OCI-LY7 (cell line): Measurements from ENCODE around the gene CYP4A22. TPM values are rescaled to one million over a fixed set of nuclear protein-coding genes. Genes with fewer than 3 reads are reported as not detected.
"Not testable (repeated sequence)": the region's sequence is repeated elsewhere in the genome, so short reads cannot be mapped to it uniquely, and the experiment has no call there.

ENCODE experiments used
- BruUV-seq: library from RNA; stranded (reverse); fragments of 400-500 nt; replicated peaks from 2 replicates; lab custom pipeline; 2021; lab: Mats Ljungman, UMichigan
- CTCF ChIA-PET: fragments of 300-600 bp; sonication (Branson Sonifier 250); formaldehyde crosslinking; loops from one replicate; lab custom pipeline; 2022; ENCODE audit warnings: antibody characterized with exemption; ENCODE audit not compliant: unreplicated experiment; lab: Charles Lee
- POLR2A ChIA-PET: fragments of 300-600 bp; sonication (Branson Sonifier 250); formaldehyde crosslinking; loops from one replicate; lab custom pipeline; 2022; ENCODE audit warnings: antibody characterized with exemption; lab: Charles Lee
- DNase-seq: peaks from one replicate; pipeline ENCODE4 v3.0.0-alpha.2; 2015; ENCODE audit warnings: low spot score
- H2AFZ ChIP-seq: fragments of 200-600 bp; sonication (generic), shearing (Covaris generic); 2 replicates; pipeline ENCODE4 v1.6.1; 2014; ENCODE audit warnings: mild to moderate bottlenecking, antibody characterized with exemption, low read length, moderate library complexity
- H3K27ac ChIP-seq: fragments of 200-600 bp; sonication (generic); 2 replicates; pipeline ENCODE4 v1.5.1; 2014; ENCODE audit warnings: mixed run types, low read depth, mild to moderate bottlenecking, moderate library complexity, low read length, inconsistent platforms; ENCODE audit not compliant: poor library complexity, severe bottlenecking
- H3K36me3 ChIP-seq: fragments of 200-600 bp; sonication (generic); 2 replicates; pipeline ENCODE4 v1.6.1; 2014; ENCODE audit warnings: mild to moderate bottlenecking, antibody characterized with exemption, low read length, moderate library complexity, mixed read lengths; ENCODE audit not compliant: insufficient read depth
- H3K4me1 ChIP-seq: fragments of 200-600 bp; sonication (generic); 2 replicates; pipeline ENCODE4 v1.5.1; 2014; ENCODE audit warnings: mild to moderate bottlenecking, low read length; ENCODE audit not compliant: insufficient read depth, poor library complexity, severe bottlenecking
- H3K4me2 ChIP-seq: fragments of 200-600 bp; sonication (generic); 2 replicates; pipeline ENCODE4 v1.6.1; 2014; ENCODE audit warnings: mild to moderate bottlenecking, low read length
- H3K4me3 ChIP-seq: fragments of 200-600 bp; sonication (generic); 2 replicates; pipeline ENCODE4 v1.5.1; 2014; ENCODE audit warnings: mild to moderate bottlenecking, low read depth, low read length; ENCODE audit not compliant: poor library complexity, severe bottlenecking
- H3K79me2 ChIP-seq: fragments of 200-600 bp; sonication (generic); 2 replicates; pipeline ENCODE4 v1.6.1; 2016; ENCODE audit warnings: low read depth, mild to moderate bottlenecking, low read length, moderate library complexity, mixed read lengths; ENCODE audit not compliant: insufficient read depth
- H3K9me2 ChIP-seq: fragments of 200-600 bp; sonication (generic); 2 replicates; pipeline ENCODE4 v1.6.1; 2016; ENCODE audit warnings: mild to moderate bottlenecking, low read length, mixed read lengths; ENCODE audit not compliant: insufficient read depth
- H3K9me3 ChIP-seq: fragments of 200-600 bp; sonication (generic); 2 replicates; pipeline ENCODE4 v1.6.1; 2014; ENCODE audit warnings: mild to moderate bottlenecking, mixed run types, low read length, mixed read lengths
- H4K20me1 ChIP-seq: fragments of 200-600 bp; sonication (generic); 2 replicates; pipeline ENCODE4 v1.6.1; 2014; ENCODE audit warnings: mild to moderate bottlenecking, antibody characterized with exemption, low read length, moderate library complexity, mixed read lengths; ENCODE audit not compliant: insufficient read depth
- EZH2phosphoT487 ChIP-seq: fragments of 200-600 bp; sonication (generic); IDR thresholded peaks from 2 replicates; pipeline ENCODE4 v1.6.1; 2018; ENCODE audit warnings: low read depth, borderline replicate concordance, mild to moderate bottlenecking, mixed run types, antibody characterized with exemption, low read length, moderate library complexity, mixed read lengths
- intact Hi-C: fragments of 100-400 bp; cut with micrococcal nuclease; formaldehyde crosslinking; loops from one replicate; pipeline ENCODE4 v1.10.0; 2022; ENCODE audit not compliant: unreplicated experiment
- total RNA-seq, 2 experiments: library from RNA; depleted of rRNA in 1 of 2; stranded (reverse); fragments of >200 nt in 1 of 2; shearing (Covaris generic) in 1 of 2; gene quantifications; 2 replicates each; pipeline ENCODE4 v1.2.3, GENCODE V29; 2014 to 2022
- TF ChIP-seq, protein P1 (sequence below): fragments of 200-600 bp; sonication (generic); conservative IDR thresholded peaks from 2 replicates; pipeline ENCODE4 v1.5.1; 2014; ENCODE audit warnings: mild to moderate bottlenecking, antibody characterized with exemption, low read length, moderate library complexity, mixed read lengths

CYP4A22 gene
- total RNA-seq, 2 experiments from 2014 or later = not detected

DNA sequence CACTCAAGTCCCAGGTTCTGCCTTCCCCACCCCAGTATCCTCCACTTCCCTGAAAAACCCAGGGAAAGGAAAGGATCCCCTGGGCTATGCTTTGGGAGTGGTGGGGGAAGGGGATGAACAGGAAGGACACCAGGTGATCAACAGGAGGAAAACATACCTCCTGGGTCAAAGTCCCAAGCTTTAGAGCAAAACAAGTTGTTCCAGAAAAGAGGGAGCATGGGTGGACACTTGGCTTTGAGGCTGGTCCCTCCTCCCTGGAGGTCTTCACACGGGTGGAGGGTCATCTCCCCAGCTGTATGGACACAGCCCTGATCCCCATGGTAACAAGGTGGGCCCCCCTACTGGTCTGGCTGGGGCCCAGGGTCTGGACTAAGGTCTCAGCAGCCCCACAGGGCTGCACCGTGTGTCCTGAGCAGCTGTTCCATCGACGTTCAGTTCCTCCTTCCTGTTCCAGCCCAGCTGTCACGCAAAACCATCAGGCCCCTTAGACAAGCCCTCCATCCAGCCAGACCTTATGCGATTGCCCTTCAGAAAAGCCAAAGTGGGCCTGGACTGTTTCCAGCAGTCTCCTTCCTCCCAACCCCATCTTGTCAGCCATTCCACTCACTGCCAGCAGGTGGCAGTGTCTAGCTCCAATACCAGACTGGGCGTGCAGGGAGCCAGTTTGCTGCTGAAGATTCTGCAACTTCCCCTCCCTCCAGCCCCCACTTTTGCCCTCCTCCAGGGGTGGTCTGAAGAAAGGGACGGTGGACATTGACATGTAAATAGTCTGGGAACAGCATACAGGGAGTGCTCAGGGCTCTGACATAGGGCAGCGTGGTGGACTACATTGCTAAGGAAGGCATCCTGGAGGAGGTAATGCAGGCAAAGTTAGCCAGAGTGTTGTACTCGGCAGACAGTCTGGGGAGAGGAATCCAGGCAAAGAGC lies 55.5 kb downstream of the CYP4A22 start:
- Histone ChIP-seq H3K4me1 (no peaks in the 10 kb centered on the region), H4K20me1 (no peaks in the 10 kb centered on the region), H3K27ac (no peak overlapping the region), H3K4me2 (no peak overlapping the region), H3K9me2 (no peaks in the 10 kb centered on the region), H2AFZ (no peak overlapping the region), H3K79me2 (no peaks in the 10 kb centered on the region), H3K9me3 (no peaks in the 10 kb centered on the region), H3K36me3 (no peaks in the 10 kb centered on the region), H3K4me3 (no peak overlapping the region)
- POLR2A ChIA-PET = no interaction called here
- BruUV-seq = no TSS peak
- intact Hi-C loops = loop anchor here (1.0 to 10.0 kb wide), 3 partner anchors 55 to 522 kb away; no protein-coding TSS in a partner anchor
- TF ChIP-seq, protein P1, sequence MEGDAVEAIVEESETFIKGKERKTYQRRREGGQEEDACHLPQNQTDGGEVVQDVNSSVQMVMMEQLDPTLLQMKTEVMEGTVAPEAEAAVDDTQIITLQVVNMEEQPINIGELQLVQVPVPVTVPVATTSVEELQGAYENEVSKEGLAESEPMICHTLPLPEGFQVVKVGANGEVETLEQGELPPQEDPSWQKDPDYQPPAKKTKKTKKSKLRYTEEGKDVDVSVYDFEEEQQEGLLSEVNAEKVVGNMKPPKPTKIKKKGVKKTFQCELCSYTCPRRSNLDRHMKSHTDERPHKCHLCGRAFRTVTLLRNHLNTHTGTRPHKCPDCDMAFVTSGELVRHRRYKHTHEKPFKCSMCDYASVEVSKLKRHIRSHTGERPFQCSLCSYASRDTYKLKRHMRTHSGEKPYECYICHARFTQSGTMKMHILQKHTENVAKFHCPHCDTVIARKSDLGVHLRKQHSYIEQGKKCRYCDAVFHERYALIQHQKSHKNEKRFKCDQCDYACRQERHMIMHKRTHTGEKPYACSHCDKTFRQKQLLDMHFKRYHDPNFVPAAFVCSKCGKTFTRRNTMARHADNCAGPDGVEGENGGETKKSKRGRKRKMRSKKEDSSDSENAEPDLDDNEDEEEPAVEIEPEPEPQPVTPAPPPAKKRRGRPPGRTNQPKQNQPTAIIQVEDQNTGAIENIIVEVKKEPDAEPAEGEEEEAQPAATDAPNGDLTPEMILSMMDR = peak; percentile 96
- no peak for TF ChIP-seq EZH2phosphoT487
- CTCF ChIA-PET = interaction anchor here (0.6 to 2.2 kb wide), 6 partner anchors 12 to 533 kb away, joined by 3 to 6 read pairs (median 3); no protein-coding TSS in a partner anchor
- peak; percentile 62 for DNase-seq

DNA sequence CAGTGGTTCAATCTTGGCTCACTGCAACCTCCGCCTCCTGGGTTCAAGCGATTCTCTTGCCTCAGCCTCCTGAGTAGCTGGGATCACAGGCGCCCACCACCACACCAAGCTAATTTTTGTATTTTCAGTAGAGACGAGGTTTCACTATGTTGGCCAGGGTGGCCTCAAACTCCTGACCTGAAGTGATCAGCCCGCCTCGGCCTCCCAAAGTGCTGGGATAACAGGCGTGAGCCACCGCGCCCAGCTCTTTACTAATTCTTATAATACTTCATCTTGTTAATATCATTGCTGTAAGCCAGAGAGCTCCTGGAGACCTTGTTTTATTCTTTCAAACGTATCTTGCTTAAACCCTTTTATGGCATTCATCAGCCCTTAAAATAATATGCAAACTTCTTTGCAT lies 56.3 kb downstream of the CYP4A22 start:
- H3K79me2 ChIP-seq, POLR2A ChIA-PET, H4K20me1 ChIP-seq, DNase-seq, H2AFZ ChIP-seq, H3K9me3 ChIP-seq, H3K9me2 ChIP-seq, H3K36me3 ChIP-seq, H3K4me2 ChIP-seq, H3K27ac ChIP-seq, H3K4me1 ChIP-seq, BruUV-seq, H3K4me3 ChIP-seq: not testable (repeated sequence)
- intact Hi-C loops = loop anchor here (1.0 to 10.0 kb wide), 3 partner anchors 54 to 521 kb away; no protein-coding TSS in a partner anchor
- CTCF ChIA-PET = interaction anchor here (0.6 to 2.2 kb wide), 5 partner anchors 13 to 532 kb away, joined by 3 to 6 read pairs (median 3); no protein-coding TSS in a partner anchor

DNA sequence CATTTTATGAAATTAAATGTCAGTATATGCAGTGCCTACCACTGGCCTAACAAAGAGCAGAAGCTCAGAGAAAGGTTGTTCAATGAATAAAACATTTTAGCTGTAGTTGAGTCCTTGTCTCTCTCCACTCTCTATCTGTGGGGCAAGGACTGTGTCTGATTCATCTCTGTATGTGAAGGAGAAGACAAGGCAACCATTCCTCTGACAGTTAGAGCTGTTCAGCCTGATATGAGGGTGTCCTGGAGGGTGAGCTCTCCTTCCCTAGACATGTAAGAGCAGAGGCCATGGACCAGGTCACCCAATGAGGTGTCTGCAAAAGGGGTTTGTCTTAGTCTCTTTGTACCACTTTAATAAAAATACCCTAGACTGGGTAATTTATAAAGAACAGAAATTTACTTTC lies 57.1 kb downstream of the CYP4A22 start:
- BruUV-seq = no TSS peak
- POLR2A ChIA-PET = no interaction called here

DNA sequence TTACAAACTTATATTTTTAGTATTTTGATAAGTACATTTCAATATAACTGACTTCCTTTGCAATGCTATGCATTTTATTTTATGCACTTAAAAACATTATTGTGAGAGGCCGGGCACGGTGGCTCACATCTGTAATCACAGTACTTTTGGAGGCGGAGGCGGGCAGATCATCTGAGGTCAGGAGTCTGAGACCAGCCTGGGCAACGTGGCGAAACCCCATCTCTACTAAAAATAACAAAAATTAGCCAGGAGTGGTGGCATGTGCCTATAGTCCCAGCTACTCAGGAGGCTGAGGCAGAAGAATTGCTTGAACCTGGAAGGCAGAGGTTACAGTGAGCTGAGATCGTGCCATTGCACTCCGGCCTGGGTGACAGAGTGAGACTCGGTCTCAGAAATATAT lies 58.7 kb downstream of the CYP4A22 start:
- H3K4me3 ChIP-seq, H3K9me2 ChIP-seq, H3K9me3 ChIP-seq, H3K4me2 ChIP-seq, H3K79me2 ChIP-seq, H3K4me1 ChIP-seq, H2AFZ ChIP-seq, CTCF ChIA-PET, BruUV-seq, DNase-seq, H3K36me3 ChIP-seq, H3K27ac ChIP-seq, H4K20me1 ChIP-seq, POLR2A ChIA-PET: not testable (repeated sequence)
- intact Hi-C loops = loop anchor here (10.0 kb wide), 1 partner anchor 519 kb away; no protein-coding TSS in a partner anchor

More for the DNA sequence above, 57.1 kb downstream of the CYP4A22 start:
- no peaks in the 10 kb centered on the region for H3K9me2 ChIP-seq
- intact Hi-C loops = loop anchor here (5.0 to 10.0 kb wide), 2 partner anchors 53 to 520 kb away; no protein-coding TSS in a partner anchor
- H3K4me1 ChIP-seq = no peaks in the 10 kb centered on the region
- H3K4me3 ChIP-seq = no peak overlapping the region
- H4K20me1 ChIP-seq = no peaks in the 10 kb centered on the region
- H3K79me2 ChIP-seq = no peaks in the 10 kb centered on the region
- no peak overlapping the region for H3K4me2 ChIP-seq
- no peak overlapping the region for H2AFZ ChIP-seq
- H3K36me3 ChIP-seq = no peaks in the 10 kb centered on the region
- DNase-seq = no peak
- CTCF ChIA-PET = interaction anchor here (1.6 kb wide), 1 partner anchor 532 kb away, joined by 3 read pairs; no protein-coding TSS in a partner anchor
- TF ChIP-seq EZH2phosphoT487 = no peak
- H3K9me3 ChIP-seq = no peaks in the 10 kb centered on the region
- H3K27ac ChIP-seq = no peak overlapping the region
